Measurements from ENCODE around the gene ENTHD1.

DNA sequence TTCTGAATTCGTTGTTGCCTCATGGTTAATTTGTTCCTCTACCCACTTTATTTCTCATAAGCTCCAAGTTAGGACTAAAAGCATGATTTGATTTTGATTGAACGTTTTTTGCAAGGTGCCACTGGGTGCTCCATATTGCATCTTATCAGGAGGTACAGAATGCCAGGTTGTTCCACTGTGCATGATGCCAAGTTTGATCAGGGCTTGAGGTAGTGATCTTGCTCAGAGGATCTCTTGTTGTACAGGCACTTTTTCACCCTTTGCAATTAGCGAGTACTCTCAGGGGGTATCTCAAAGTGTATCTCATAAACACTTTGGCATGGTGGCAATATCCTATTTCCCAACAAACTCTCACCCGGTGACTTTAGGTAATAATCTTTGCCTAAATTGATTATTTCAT is 11.3 kb upstream of the ENTHD1 start:
- TF ChIP-seq ZNF24 (IDR thresholded peaks at IDR 0.05) (no peak), GABPA (IDR thresholded peaks at IDR 0.05; ENCODE audit: low read depth) (no peak), CHD4 (IDR thresholded peaks at IDR 0.05) (no peak), POLR2AphosphoS5 (IDR thresholded peaks at IDR 0.05; ENCODE audit: low read length) (no peak), STAT1 (conservative IDR thresholded peaks at IDR 0.05) (no peak), RFX5 (IDR thresholded peaks at IDR 0.05; ENCODE audit: low read depth, low read length) (no peak)
- TF ChIP-seq, protein P1, sequence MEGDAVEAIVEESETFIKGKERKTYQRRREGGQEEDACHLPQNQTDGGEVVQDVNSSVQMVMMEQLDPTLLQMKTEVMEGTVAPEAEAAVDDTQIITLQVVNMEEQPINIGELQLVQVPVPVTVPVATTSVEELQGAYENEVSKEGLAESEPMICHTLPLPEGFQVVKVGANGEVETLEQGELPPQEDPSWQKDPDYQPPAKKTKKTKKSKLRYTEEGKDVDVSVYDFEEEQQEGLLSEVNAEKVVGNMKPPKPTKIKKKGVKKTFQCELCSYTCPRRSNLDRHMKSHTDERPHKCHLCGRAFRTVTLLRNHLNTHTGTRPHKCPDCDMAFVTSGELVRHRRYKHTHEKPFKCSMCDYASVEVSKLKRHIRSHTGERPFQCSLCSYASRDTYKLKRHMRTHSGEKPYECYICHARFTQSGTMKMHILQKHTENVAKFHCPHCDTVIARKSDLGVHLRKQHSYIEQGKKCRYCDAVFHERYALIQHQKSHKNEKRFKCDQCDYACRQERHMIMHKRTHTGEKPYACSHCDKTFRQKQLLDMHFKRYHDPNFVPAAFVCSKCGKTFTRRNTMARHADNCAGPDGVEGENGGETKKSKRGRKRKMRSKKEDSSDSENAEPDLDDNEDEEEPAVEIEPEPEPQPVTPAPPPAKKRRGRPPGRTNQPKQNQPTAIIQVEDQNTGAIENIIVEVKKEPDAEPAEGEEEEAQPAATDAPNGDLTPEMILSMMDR (IDR thresholded peaks at IDR 0.05 in 2 of 3, conservative IDR thresholded peaks at IDR 0.05 in 1 of 3; ENCODE audit: control insufficient read depth in 2 of 3, extremely low read depth in 1 of 3, insufficient read depth in 1 of 3, low read depth in 3 of 3, low read length in 3 of 3), result no peak

All from GM12878 (cell line).